B cell (primary cell): Measurements from ENCODE around the gene ADGRE1. TPM values are rescaled to one million over a fixed set of nuclear protein-coding genes. Genes with fewer than 3 reads are reported as not detected.

ENCODE experiments used
- ATAC-seq: fragments of 200-7000 bp; cut with Tn5 transposase; one replicate; pipeline ENCODE4 v1.10.0; 2021; ENCODE audit warnings: low read depth, mild to moderate bottlenecking, moderate number of reproducible peaks, moderate library complexity
- CTCF ChIA-PET: fragments of 350-600 bp; sonication (Branson Sonifier 250); formaldehyde crosslinking; loops from one replicate; lab custom pipeline; 2021; ENCODE audit warnings: antibody characterized with exemption, inconsistent platforms; lab: Charles Lee
- POLR2A ChIA-PET: fragments of 350-600 bp; sonication (Branson Sonifier 250); formaldehyde crosslinking; loops from one replicate; lab custom pipeline; 2021; ENCODE audit warnings: antibody characterized with exemption; lab: Charles Lee
- DNase-seq: peaks from one replicate; pipeline ENCODE4 v3.0.0; 2013
- H2AFZ ChIP-seq: 2 replicates; pipeline ENCODE4 v1.6.1; 2012; ENCODE audit warnings: mild to moderate bottlenecking, low read depth, low read length; ENCODE audit not compliant: insufficient read depth, poor library complexity, severe bottlenecking
- H3K27ac ChIP-seq, 2 donors: 1 replicate in 1 of 2; 2 replicates in 1 of 2; pipeline ENCODE4 v1.5.1; 2012 to 2013; ENCODE audit warnings: low read length in 2 of 2, mild to moderate bottlenecking in 2 of 2, moderate library complexity in 1 of 2
- H3K27me3 ChIP-seq, 4 experiments: fragments of 200-600 bp in 1 of 4; sonication (generic) in 1 of 4; replicated peaks in 1 of 4; 1 replicate in 2 of 4; 2 replicates in 2 of 4; pipeline versions ENCODE4 v1.6.1 to v1.7.0; 2013 to 2016; ENCODE audit warnings: low read length in 3 of 4, mild to moderate bottlenecking in 2 of 4, mixed read lengths in 1 of 4, moderate library complexity in 1 of 4; ENCODE audit not compliant: insufficient read depth in 4 of 4, control insufficient read depth in 3 of 4; ENCODE audit errors: control extremely low read depth in 1 of 4
- H3K36me3 ChIP-seq, 2 experiments: replicated peaks in 1 of 2; 1 replicate in 1 of 2; 2 replicates in 1 of 2; pipeline versions ENCODE4 v1.6.1 to v1.7.1; 2013; ENCODE audit warnings: low read length in 1 of 2; ENCODE audit not compliant: insufficient read depth in 2 of 2, control insufficient read depth in 1 of 2; ENCODE audit errors: control extremely low read depth in 1 of 2, extremely low read depth in 1 of 2
- H3K4me1 ChIP-seq, 2 donors: fragments of 200-600 bp in 1 of 2; sonication (generic) in 1 of 2; 1 replicate in 1 of 2; 2 replicates in 1 of 2; pipeline versions ENCODE4 v1.5.1 to v1.6.1; 2013 to 2017; ENCODE audit warnings: low read length in 2 of 2; ENCODE audit not compliant: control insufficient read depth in 2 of 2, insufficient read depth in 2 of 2
- H3K4me2 ChIP-seq: replicated peaks from 2 replicates; pipeline ENCODE3; 2012; ENCODE audit warnings: mild to moderate bottlenecking, low read depth, low read length; ENCODE audit not compliant: poor library complexity, severe bottlenecking
- H3K4me3 ChIP-seq, 5 experiments: fragments of 200-600 bp in 1 of 5; sonication (generic) in 1 of 5; 1 replicate in 3 of 5; 2 replicates in 2 of 5; pipeline versions ENCODE4 v1.5.1 to v1.7.0; 2011 to 2016; ENCODE audit warnings: low read length in 4 of 5, mild to moderate bottlenecking in 4 of 5, low read depth in 2 of 5, control low read depth in 1 of 5, moderate library complexity in 1 of 5; ENCODE audit not compliant: insufficient read depth in 1 of 5; ENCODE audit errors: control extremely low read depth in 1 of 5, extremely low read depth in 1 of 5
- H3K79me2 ChIP-seq: fragments of 200-600 bp; sonication (generic); one replicate; pipeline ENCODE4 v1.6.0; 2016; ENCODE audit warnings: low read length; ENCODE audit not compliant: control insufficient read depth, insufficient read depth
- H3K9ac ChIP-seq: fragments of 200-600 bp; sonication (generic); 2 replicates; pipeline ENCODE4 v1.6.1; 2017; ENCODE audit warnings: mild to moderate bottlenecking, low read length, moderate library complexity
- H3K9me3 ChIP-seq, 3 donors: one replicate each; pipeline versions ENCODE4 v1.6.1 to v1.7.1; 2013; ENCODE audit warnings: low read length in 2 of 3; ENCODE audit not compliant: control insufficient read depth in 2 of 3, insufficient read depth in 1 of 3; ENCODE audit errors: control extremely low read depth in 1 of 3
- H4K20me1 ChIP-seq: 2 replicates; pipeline ENCODE4 v1.6.0; 2012; ENCODE audit warnings: mild to moderate bottlenecking, low read length; ENCODE audit not compliant: insufficient read depth, control insufficient read depth, poor library complexity, severe bottlenecking
- H3K27ac Mint-ChIP-seq: one replicate; pipeline ENCODE4 v1.8.0; 2021; ENCODE audit warnings: mixed read lengths
- H3K27me3 Mint-ChIP-seq: one replicate; pipeline ENCODE4 v1.8.0; 2021; ENCODE audit warnings: mixed read lengths
- H3K4me1 Mint-ChIP-seq: one replicate; pipeline ENCODE4 v1.8.0; 2021; ENCODE audit warnings: mixed read lengths
- H3K4me3 Mint-ChIP-seq: one replicate; pipeline ENCODE4 v1.8.0; 2021; ENCODE audit warnings: mixed read lengths
- H3K9me3 Mint-ChIP-seq: one replicate; pipeline ENCODE4 v1.8.0; 2022; ENCODE audit warnings: mixed read lengths; ENCODE audit not compliant: insufficient read depth
- EZH2 ChIP-seq: IDR thresholded peaks from 2 replicates; pipeline ENCODE4 v1.6.1; 2012; ENCODE audit warnings: borderline replicate concordance, low read depth, mild to moderate bottlenecking, moderate library complexity, low read length; ENCODE audit not compliant: insufficient read depth, poor library complexity, severe bottlenecking
- WGBS: methylation state at CpG from one replicate; pipeline ENCODE4 v1.1.5; 2013; ENCODE audit warnings: missing lambda C conversion rate; ENCODE audit not compliant: insufficient coverage; 5-methylcytosine and 5-hydroxymethylcytosine counted together
- intact Hi-C: fragments of 100-400 bp; cut with micrococcal nuclease; formaldehyde crosslinking; loops from one replicate; pipeline ENCODE4 v1.10.0; 2022
- polyA plus RNA-seq: library from polyadenylated mRNA; depleted of rRNA; stranded (reverse); fragments of >200 nt; gene quantifications from 2 replicates; pipeline ENCODE4 v1.2.3, GENCODE V29; 2012
- total RNA-seq, 2 donors: library from RNA; stranded (reverse); fragments of 120-200 nt in 1 of 2; gene quantifications; 1 replicate in 1 of 2; 2 replicates in 1 of 2; pipeline versions ENCODE4 v1.2.3 to v1.2.4, GENCODE V29; 2013 to 2022
- TF ChIP-seq, protein P1 (sequence below): fragments of 200-600 bp; IDR thresholded peaks from one replicate; pipeline ENCODE4 v1.8.0; 2022; ENCODE audit warnings: antibody characterized with exemption, mild to moderate bottlenecking

Gene ADGRE1
- total and polyA plus RNA-seq, 2 donors (not counting 1 experiment from before 2014, with no cell fraction given) = 0.21 TPM; not detected in 1

DNA sequence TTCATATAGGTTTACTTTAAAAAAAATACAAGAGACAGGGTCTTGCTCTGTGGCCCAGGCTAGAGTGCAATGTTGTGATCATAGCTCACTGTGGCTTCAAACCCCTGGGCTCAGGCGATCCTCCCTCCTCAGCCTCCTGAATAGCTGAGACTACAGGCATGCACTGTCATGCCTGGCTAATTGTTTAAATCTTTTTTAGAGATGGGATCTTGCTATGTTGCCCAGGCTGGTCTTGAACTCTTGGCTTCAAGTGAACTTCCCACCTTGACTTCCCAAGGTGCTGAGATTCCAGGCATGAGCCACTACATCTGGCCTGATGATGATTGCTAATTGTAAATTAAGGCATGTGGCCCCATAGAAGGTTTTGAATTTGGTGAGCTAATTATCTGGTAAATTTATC is 35.4 kb upstream of the ADGRE1 start:
- WGBS = 100% methylated on average over 1 of the region's 1 CpG
- no peak overlapping the region for H3K4me2 ChIP-seq
- no peak overlapping the region for H3K27ac Mint-ChIP-seq
- H3K36me3 ChIP-seq = peaks cover 11 to 76% of the 10 kb centered on the region in 2 experiments
- H3K4me1 ChIP-seq = no peaks in the 10 kb centered on the region
- ATAC-seq (no peak), DNase-seq (no peak)
- no peaks in the 10 kb centered on the region for H3K27me3 Mint-ChIP-seq
- intact Hi-C loops = no loop called here
- H2AFZ ChIP-seq = no peak overlapping the region
- no peak overlapping the region for H3K9ac ChIP-seq
- TF ChIP-seq, protein P1, sequence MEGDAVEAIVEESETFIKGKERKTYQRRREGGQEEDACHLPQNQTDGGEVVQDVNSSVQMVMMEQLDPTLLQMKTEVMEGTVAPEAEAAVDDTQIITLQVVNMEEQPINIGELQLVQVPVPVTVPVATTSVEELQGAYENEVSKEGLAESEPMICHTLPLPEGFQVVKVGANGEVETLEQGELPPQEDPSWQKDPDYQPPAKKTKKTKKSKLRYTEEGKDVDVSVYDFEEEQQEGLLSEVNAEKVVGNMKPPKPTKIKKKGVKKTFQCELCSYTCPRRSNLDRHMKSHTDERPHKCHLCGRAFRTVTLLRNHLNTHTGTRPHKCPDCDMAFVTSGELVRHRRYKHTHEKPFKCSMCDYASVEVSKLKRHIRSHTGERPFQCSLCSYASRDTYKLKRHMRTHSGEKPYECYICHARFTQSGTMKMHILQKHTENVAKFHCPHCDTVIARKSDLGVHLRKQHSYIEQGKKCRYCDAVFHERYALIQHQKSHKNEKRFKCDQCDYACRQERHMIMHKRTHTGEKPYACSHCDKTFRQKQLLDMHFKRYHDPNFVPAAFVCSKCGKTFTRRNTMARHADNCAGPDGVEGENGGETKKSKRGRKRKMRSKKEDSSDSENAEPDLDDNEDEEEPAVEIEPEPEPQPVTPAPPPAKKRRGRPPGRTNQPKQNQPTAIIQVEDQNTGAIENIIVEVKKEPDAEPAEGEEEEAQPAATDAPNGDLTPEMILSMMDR = no peak
- no peak for TF ChIP-seq EZH2
- H3K79me2 ChIP-seq = peaks cover 19% of the 10 kb centered on the region
- no peaks in the 10 kb centered on the region for H3K9me3 Mint-ChIP-seq
- ChIA-PET CTCF (no interaction called here), POLR2A (no interaction called here)
- no peaks in the 10 kb centered on the region for H3K27me3 ChIP-seq
- H3K27ac ChIP-seq = no peak overlapping the region
- H4K20me1 ChIP-seq = peaks cover 5% of the 10 kb centered on the region
- H3K4me3 Mint-ChIP-seq = no peak overlapping the region
- H3K4me1 Mint-ChIP-seq = no peaks in the 10 kb centered on the region
- no peaks in the 10 kb centered on the region for H3K9me3 ChIP-seq
- H3K4me3 ChIP-seq = no peak overlapping the region

DNA sequence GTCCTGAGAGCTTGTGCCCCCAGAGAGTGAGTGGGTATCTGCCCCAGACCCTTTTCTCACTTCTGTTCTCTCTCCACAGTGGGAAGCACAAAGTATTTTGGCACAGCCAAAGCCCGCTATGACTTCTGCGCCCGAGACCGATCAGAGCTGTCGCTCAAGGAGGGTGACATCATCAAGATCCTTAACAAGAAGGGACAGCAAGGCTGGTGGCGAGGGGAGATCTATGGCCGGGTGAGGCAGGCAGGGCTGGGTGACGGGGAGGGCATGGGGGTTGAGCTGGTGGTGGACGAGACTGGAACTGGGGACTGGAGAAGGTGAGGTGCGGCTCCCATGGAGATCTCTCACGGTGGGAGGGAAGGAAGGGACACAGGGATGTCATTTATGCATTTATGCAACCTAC is 33.5 kb upstream of the ADGRE1 start:
- TF ChIP-seq EZH2 = no peak
- TF ChIP-seq, protein P1 = no peak
- no peaks in the 10 kb centered on the region for H3K4me1 ChIP-seq
- no peak overlapping the region for H2AFZ ChIP-seq
- H3K9ac ChIP-seq = no peak overlapping the region
- H3K4me2 ChIP-seq = no peak overlapping the region
- no peaks in the 10 kb centered on the region for H3K27me3 ChIP-seq
- H3K27me3 Mint-ChIP-seq = no peaks in the 10 kb centered on the region
- H3K9me3 ChIP-seq = no peaks in the 10 kb centered on the region
- DNase-seq (no peak), ATAC-seq (no peak)
- H3K4me1 Mint-ChIP-seq = no peaks in the 10 kb centered on the region
- H3K36me3 ChIP-seq = peaks cover 11 to 63% of the 10 kb centered on the region in 2 experiments
- no peaks in the 10 kb centered on the region for H3K9me3 Mint-ChIP-seq
- intact Hi-C loops = no loop called here
- H3K27ac Mint-ChIP-seq = no peak overlapping the region
- ChIA-PET CTCF (interaction anchor here (0.6 to 1.3 kb wide), 3 partner anchors 16 to 220 kb away, joined by 3 read pairs; no protein-coding TSS in a partner anchor), POLR2A (interaction anchor here (0.7 kb wide), 2 partner anchors 115 to 289 kb away, joined by 3 read pairs; no protein-coding TSS in a partner anchor)
- H4K20me1 ChIP-seq = no peaks in the 10 kb centered on the region
- 99% methylated on average over 9 of the region's 11 CpGs for WGBS
- no peak overlapping the region for H3K4me3 ChIP-seq
- peaks cover 11% of the 10 kb centered on the region for H3K79me2 ChIP-seq
- no peak overlapping the region for H3K4me3 Mint-ChIP-seq
- no peak overlapping the region for H3K27ac ChIP-seq
